Activated CD4-positive, alpha-beta memory T cell treated with anti-CD3 and anti-CD28 coated beads for 36 hours (primary cell): ENCODE data around the gene TBC1D22B. TPM values are rescaled to one million over a fixed set of nuclear protein-coding genes. Genes with fewer than 3 reads are reported as not detected.

ENCODE experiments used
- CTCF ChIA-PET: fragments of 350-600 bp; sonication (Branson Sonifier 250); formaldehyde crosslinking; loops from one replicate; lab custom pipeline; 2021; ENCODE audit warnings: antibody characterized with exemption, inconsistent platforms; lab: Charles Lee
- POLR2A ChIA-PET: fragments of 350-600 bp; sonication (Branson Sonifier 250); formaldehyde crosslinking; loops from one replicate; lab custom pipeline; 2021; ENCODE audit warnings: antibody characterized with exemption; lab: Charles Lee
- DNase-seq: peaks from one replicate; pipeline ENCODE4 v3.0.0-alpha.2; 2020
- H3K27ac Mint-ChIP-seq: one replicate; pipeline ENCODE4 v1.8.0; 2021; ENCODE audit warnings: mixed read lengths
- H3K27me3 Mint-ChIP-seq: one replicate; pipeline ENCODE4 v1.8.0; 2021; ENCODE audit warnings: mixed read lengths
- H3K36me3 Mint-ChIP-seq: one replicate; pipeline ENCODE4 v1.8.0; 2021; ENCODE audit warnings: mixed read lengths
- H3K4me1 Mint-ChIP-seq: one replicate; pipeline ENCODE4 v1.8.0; 2021; ENCODE audit warnings: low read depth, mixed read lengths
- H3K4me3 Mint-ChIP-seq: one replicate; pipeline ENCODE4 v1.8.0; 2021; ENCODE audit warnings: mild to moderate bottlenecking, mixed read lengths
- H3K9me3 Mint-ChIP-seq: one replicate; pipeline ENCODE4 v1.8.0; 2021; ENCODE audit warnings: mixed read lengths
- intact Hi-C: fragments of 100-400 bp; cut with micrococcal nuclease; formaldehyde crosslinking; loops from one replicate; pipeline ENCODE4 v1.15.1; 2023
- total RNA-seq, 2 experiments: library from RNA; stranded (reverse); gene quantifications; one replicate each; pipeline ENCODE4 v1.2.3, GENCODE V29; 2021

TBC1D22B gene
- total RNA-seq, 2 experiments from 2014 or later = 14.4 to 15.7 TPM

- CTCF ChIA-PET = interaction anchor here (1.2 to 2.6 kb wide), 4 partner anchors 18 to 222 kb away, joined by 4 to 7 read pairs (median 6); partner anchors contain the start of genes TBC1D22B and TMEM217
- no peaks in the 10 kb centered on the region for H3K9me3 Mint-ChIP-seq
- peak; percentile 91 for DNase-seq
- H3K4me3 Mint-ChIP-seq = peak overlapping the region; percentile 2
- no peaks in the 10 kb centered on the region for H3K36me3 Mint-ChIP-seq
- peaks cover 41% of the 10 kb centered on the region for H3K4me1 Mint-ChIP-seq
- intact Hi-C loops = loop anchor here (1.0 to 5.0 kb wide), 7 partner anchors 20 to 328 kb away; partner anchors contain the start of gene CMTR1
- POLR2A ChIA-PET = interaction anchor here (1.2 to 1.9 kb wide), 3 partner anchors 18 to 20 kb away, joined by 3 to 10 read pairs (median 4); partner anchors contain the start of genes TBC1D22B and TMEM217
- peak overlapping the region; percentile 88 for H3K27ac Mint-ChIP-seq
- no peaks in the 10 kb centered on the region for H3K27me3 Mint-ChIP-seq
Observed at GRCh38 chr6:37239950-37240713, 17.4 kb upstream of the TBC1D22B start.

DNA sequence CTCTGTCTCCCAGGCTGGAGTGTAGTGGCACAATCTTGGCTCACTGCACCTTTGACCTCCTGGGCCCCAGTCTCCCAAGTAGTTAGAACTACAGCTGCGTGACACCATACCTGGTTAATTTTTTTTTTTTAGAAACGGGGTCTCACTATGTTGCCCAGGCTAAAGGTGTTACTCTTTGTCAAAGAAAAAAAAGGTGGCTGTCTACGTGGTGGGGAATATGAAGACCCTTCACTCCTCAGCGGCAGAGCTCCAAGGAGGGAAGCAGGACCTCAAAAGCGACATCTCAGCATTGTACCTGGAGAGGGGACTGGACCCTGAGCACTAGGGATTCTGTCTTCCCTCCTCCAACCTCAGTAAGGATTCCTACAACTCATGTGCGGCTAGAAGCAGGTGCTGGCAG, 16.4 kb upstream of the TBC1D22B start:
- ChIA-PET POLR2A (interaction anchor here (2.1 kb wide), 1 partner anchor 18 kb away, joined by 19 read pairs; the partner anchor contains the start of genes TBC1D22B and TMEM217), CTCF (no interaction called here)
- Mint-ChIP-seq H3K4me1 (peaks cover 41% of the 10 kb centered on the region), H3K4me3 (no peak overlapping the region), H3K27ac (no peak overlapping the region), H3K9me3 (no peaks in the 10 kb centered on the region), H3K27me3 (no peaks in the 10 kb centered on the region), H3K36me3 (no peaks in the 10 kb centered on the region)
- no peak for DNase-seq
- intact Hi-C loops = loop anchor here (2.0 to 5.0 kb wide), 3 partner anchors 68 to 276 kb away; partner anchors contain the start of gene CMTR1

DNA sequence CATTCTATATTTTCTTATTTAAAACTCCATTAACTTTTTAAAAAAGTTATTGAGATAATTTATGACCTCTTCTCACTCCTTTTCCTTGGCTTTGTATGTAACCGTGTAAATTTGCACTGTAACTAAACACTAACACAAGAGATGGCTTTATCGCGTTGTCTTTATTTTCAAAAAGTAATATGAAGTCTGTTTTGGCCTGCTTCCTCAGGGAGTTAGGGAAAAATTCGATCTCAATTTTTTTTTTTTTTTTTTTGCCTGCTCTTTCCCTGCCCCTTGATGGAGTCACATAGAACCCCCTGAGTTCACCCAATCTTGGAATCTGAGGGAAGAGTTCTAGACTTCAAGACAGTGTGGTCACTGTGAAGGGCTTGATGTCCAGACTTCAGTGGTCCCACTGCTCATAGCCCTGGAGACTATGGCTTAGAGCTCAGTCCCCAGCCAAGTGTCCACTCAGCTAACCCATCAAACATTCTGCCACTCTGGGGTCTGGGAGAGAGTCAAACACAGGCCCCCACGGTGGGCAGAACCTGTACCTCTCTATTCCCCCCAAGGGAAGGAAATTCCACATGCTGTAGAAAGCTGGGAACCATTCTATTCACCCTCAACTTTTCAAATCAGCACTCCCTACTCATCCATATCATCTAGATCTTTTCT, 15.7 kb upstream of the TBC1D22B start:
- Mint-ChIP-seq H3K4me3 (no peak overlapping the region), H3K27me3 (no peaks in the 10 kb centered on the region), H3K36me3 (no peaks in the 10 kb centered on the region), H3K4me1 (peaks cover 38% of the 10 kb centered on the region), H3K27ac (peak overlapping the region; percentile 57), H3K9me3 (no peaks in the 10 kb centered on the region)
- DNase-seq = no peak
- POLR2A ChIA-PET = interaction anchor here (0.8 to 2.1 kb wide), 3 partner anchors 17 to 69 kb away, joined by 3 to 19 read pairs (median 3); partner anchors contain the start of genes TBC1D22B and TMEM217
- intact Hi-C loops = loop anchor here (2.0 to 5.0 kb wide), 3 partner anchors 69 to 275 kb away; partner anchors contain the start of gene CMTR1
- CTCF ChIA-PET = interaction anchor here (0.8 kb wide), 1 partner anchor 32 kb away, joined by 7 read pairs; no protein-coding TSS in a partner anchor

DNA sequence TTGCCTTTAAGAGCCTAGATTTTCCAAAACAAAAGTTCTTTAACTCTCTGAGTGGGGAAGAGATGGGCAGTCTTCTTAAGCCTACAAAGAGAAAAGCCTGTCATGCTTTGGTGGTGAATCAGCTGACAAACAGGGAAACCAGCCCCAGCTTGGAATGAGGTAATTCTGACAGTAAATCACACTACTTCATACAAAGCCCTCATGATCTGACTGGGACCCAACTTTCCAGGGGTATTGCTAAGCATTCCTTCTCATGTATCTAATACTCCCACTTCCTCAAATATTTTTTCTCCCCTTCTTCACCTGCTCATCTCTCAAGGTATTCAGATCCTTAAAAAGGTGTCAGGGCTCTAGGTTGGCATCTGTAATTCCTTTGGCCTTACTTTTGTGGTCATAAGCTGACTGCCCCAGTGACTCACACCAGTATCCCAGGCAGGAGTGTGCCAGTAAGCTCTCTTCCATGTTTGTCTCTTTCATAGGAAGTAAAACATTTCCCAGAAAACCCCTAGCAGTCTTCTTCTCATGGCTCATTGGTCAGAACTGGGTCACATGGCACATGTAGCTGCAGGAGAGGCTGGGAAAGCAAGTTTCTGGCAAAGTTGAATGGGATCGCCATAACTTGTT, 15.0 kb upstream of the TBC1D22B start:
- Mint-ChIP-seq H3K36me3 (no peaks in the 10 kb centered on the region), H3K4me1 (peaks cover 33% of the 10 kb centered on the region), H3K27ac (peak overlapping the region; percentile 57), H3K9me3 (no peaks in the 10 kb centered on the region), H3K4me3 (no peak overlapping the region), H3K27me3 (no peaks in the 10 kb centered on the region)
- DNase-seq = peak; percentile 54
- ChIA-PET POLR2A (interaction anchor here (0.8 to 2.1 kb wide), 3 partner anchors 16 to 70 kb away, joined by 3 to 19 read pairs (median 3); partner anchors contain the start of genes TBC1D22B and TMEM217), CTCF (interaction anchor here (0.8 kb wide), 1 partner anchor 32 kb away, joined by 7 read pairs; no protein-coding TSS in a partner anchor)
- intact Hi-C loops = loop anchor here (5.0 kb wide), 2 partner anchors 190 to 275 kb away; partner anchors contain the start of gene CMTR1

GRCh38 chr6:37243131-37243815, 14.3 kb upstream of the TBC1D22B start:
- Mint-ChIP-seq H3K4me3 (no peak overlapping the region), H3K27me3 (no peaks in the 10 kb centered on the region), H3K9me3 (no peaks in the 10 kb centered on the region), H3K36me3 (no peaks in the 10 kb centered on the region), H3K4me1 (peaks cover 30% of the 10 kb centered on the region), H3K27ac (no peak overlapping the region)
- CTCF ChIA-PET = no interaction called here
- DNase-seq = no peak
- POLR2A ChIA-PET = interaction anchor here (2.1 kb wide), 1 partner anchor 15 kb away, joined by 19 read pairs; the partner anchor contains the start of genes TBC1D22B and TMEM217
- intact Hi-C loops = loop anchor here (5.0 kb wide), 2 partner anchors 189 to 274 kb away; partner anchors contain the start of gene CMTR1

DNA sequence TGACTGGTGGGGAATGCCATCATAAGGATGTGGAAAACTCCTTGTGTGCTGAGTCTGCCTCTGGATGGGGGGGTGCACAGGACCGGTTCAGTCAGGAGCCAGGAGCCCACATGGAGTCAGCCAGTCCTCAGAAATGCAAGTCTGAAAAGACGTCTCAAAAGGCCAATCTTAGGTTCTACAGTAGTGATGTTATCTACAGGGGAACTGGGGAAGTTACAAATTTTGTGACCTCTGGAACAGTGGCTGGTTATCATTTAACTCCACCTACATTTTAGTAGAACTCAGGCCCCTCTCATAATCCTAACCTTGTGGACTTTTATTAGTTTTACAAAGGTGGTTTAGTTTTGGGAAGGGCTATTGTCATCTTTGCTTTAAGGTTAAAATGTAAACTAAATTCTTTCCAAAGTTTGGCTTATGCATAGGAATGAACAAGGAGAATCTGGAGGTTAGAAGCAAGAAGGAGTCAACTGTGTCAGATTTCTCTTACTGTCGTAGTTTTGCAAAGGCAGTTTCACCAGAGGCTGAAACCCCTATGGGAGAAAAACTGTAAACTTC, 13.7 kb upstream of the TBC1D22B start:
- POLR2A ChIA-PET = no interaction called here

GRCh38 chr6:37244430-37245310, 12.9 kb upstream of the TBC1D22B start:
- no peak overlapping the region for H3K27ac Mint-ChIP-seq
- H3K4me3 Mint-ChIP-seq = no peak overlapping the region
- no peaks in the 10 kb centered on the region for H3K9me3 Mint-ChIP-seq
- ChIA-PET POLR2A (no interaction called here), CTCF (no interaction called here)
- DNase-seq = no peak
- peaks cover 22% of the 10 kb centered on the region for H3K4me1 Mint-ChIP-seq
- intact Hi-C loops = loop anchor here (5.0 kb wide), 2 partner anchors 188 to 273 kb away; partner anchors contain the start of gene CMTR1
- no peaks in the 10 kb centered on the region for H3K27me3 Mint-ChIP-seq
- H3K36me3 Mint-ChIP-seq = no peaks in the 10 kb centered on the region

More for the DNA sequence above, 13.7 kb upstream of the TBC1D22B start:
- CTCF ChIA-PET = no interaction called here
- Mint-ChIP-seq H3K4me1 (peaks cover 25% of the 10 kb centered on the region), H3K27ac (no peak overlapping the region), H3K36me3 (no peaks in the 10 kb centered on the region), H3K9me3 (no peaks in the 10 kb centered on the region), H3K4me3 (no peak overlapping the region), H3K27me3 (no peaks in the 10 kb centered on the region)
- intact Hi-C loops = loop anchor here (5.0 kb wide), 2 partner anchors 188 to 273 kb away; partner anchors contain the start of gene CMTR1
- DNase-seq = no peak

DNA sequence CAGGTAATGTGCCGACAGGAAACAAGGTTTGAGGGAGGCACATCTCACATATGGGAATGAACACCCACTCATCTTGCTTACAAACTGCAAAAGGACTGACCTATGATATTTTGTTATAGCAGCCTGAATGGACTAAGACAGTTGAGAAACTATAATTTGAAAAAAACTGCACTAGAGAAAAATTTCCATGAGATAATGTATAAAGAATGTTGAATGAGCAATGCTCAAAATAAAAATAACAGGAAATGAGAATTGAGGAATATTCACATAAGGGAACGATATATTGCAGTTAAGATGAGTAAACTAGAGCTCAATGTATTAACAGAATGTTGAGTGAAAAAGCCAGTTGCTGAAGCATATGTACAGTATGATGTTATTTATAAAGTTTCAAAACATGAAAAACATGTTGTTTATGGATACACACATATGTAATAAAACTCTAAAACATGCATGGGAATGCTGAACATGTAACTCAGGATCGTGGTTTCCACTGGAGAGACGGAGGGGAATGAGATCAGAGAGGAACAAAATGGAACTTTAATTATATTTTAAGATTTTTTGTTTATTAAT, 6.3 kb upstream of the TBC1D22B start:
- POLR2A ChIA-PET = no interaction called here
- H3K4me1 Mint-ChIP-seq = peaks cover 3% of the 10 kb centered on the region
- CTCF ChIA-PET = no interaction called here
- no peak for DNase-seq
- intact Hi-C loops = no loop called here
- no peaks in the 10 kb centered on the region for H3K27me3 Mint-ChIP-seq
- no peak overlapping the region for H3K27ac Mint-ChIP-seq
- H3K4me3 Mint-ChIP-seq = no peak overlapping the region
- H3K9me3 Mint-ChIP-seq = no peaks in the 10 kb centered on the region
- no peaks in the 10 kb centered on the region for H3K36me3 Mint-ChIP-seq

GRCh38 chr6:37253486-37254007, 4.0 kb upstream of the TBC1D22B start:
- peaks cover 14% of the 10 kb centered on the region for H3K4me1 Mint-ChIP-seq
- intact Hi-C loops = no loop called here
- no peaks in the 10 kb centered on the region for H3K9me3 Mint-ChIP-seq
- no peaks in the 10 kb centered on the region for H3K27me3 Mint-ChIP-seq
- ChIA-PET CTCF (no interaction called here), POLR2A (no interaction called here)
- DNase-seq = no peak
- no peaks in the 10 kb centered on the region for H3K36me3 Mint-ChIP-seq
- no peak overlapping the region for H3K27ac Mint-ChIP-seq
- no peak overlapping the region for H3K4me3 Mint-ChIP-seq

- ChIA-PET POLR2A (no interaction called here), CTCF (no interaction called here)
- Mint-ChIP-seq H3K27ac (no peak overlapping the region), H3K36me3 (no peaks in the 10 kb centered on the region), H3K4me3 (no peak overlapping the region), H3K4me1 (peaks cover 25% of the 10 kb centered on the region), H3K27me3 (no peaks in the 10 kb centered on the region), H3K9me3 (no peaks in the 10 kb centered on the region)
- DNase-seq = no peak
- intact Hi-C loops = loop anchor here (5.0 kb wide), 2 partner anchors 242 to 262 kb away; partner anchors contain the start of gene CCDC167
Observed at GRCh38 chr6:37254881-37255280, 2.7 kb upstream of the TBC1D22B start.
